ENCODE results near the gene ENAH.
A peak's percentile ranks its signal among the peaks of the same experiment; 100 is the strongest.
"Not testable (repeated sequence)": the region's sequence is repeated elsewhere in the genome, so short reads cannot be mapped to it uniquely, and the experiment has no call there.

Gene ENAH

GRCh38 chr1:225484657-225485214 lies 168.2 kb downstream of the ENAH start:
- DNase-seq, result no peak

- DNase-seq, result no peak
These were observed 168.9 kb downstream of the ENAH start for GRCh38 chr1:225483818-225484656.

GRCh38 chr1:225482421-225482950 lies 170.4 kb downstream of the ENAH start:
- no peak for DNase-seq

- DNase-seq, result no peak
These were observed 171.2 kb downstream of the ENAH start for GRCh38 chr1:225481738-225482137.

- peak; percentile 73 for DNase-seq
These were observed 172.0 kb downstream of the ENAH start for GRCh38 chr1:225480825-225481434.

- no peak for DNase-seq
These were observed 172.8 kb downstream of the ENAH start for GRCh38 chr1:225479996-225480720.

GRCh38 chr1:225479341-225479740 lies 173.6 kb downstream of the ENAH start:
- DNase-seq, result no peak

- no peak for DNase-seq
These were observed 175.5 kb downstream of the ENAH start for GRCh38 chr1:225477296-225477911.

- no peak for DNase-seq
These were observed 176.4 kb downstream of the ENAH start for GRCh38 chr1:225476538-225476988.

- no peak for DNase-seq
These were observed 176.8 kb downstream of the ENAH start for GRCh38 chr1:225476100-225476511.

- peak; percentile 85 for DNase-seq
These were observed 177.7 kb downstream of the ENAH start for GRCh38 chr1:225474986-225475820.

GRCh38 chr1:225474439-225474985 lies 178.4 kb downstream of the ENAH start:
- no peak for DNase-seq

GRCh38 chr1:225473676-225474438 lies 179.1 kb downstream of the ENAH start:
- DNase-seq, result not testable (repeated sequence)

- DNase-seq, result not testable (repeated sequence)
These were observed 179.7 kb downstream of the ENAH start for GRCh38 chr1:225473266-225473665.

- DNase-seq, result no peak
These were observed 181.2 kb downstream of the ENAH start for GRCh38 chr1:225471453-225472301.

- no peak for DNase-seq
These were observed 181.8 kb downstream of the ENAH start for GRCh38 chr1:225471109-225471452.

GRCh38 chr1:225470211-225471108 lies 182.5 kb downstream of the ENAH start:
- no peak for DNase-seq

GRCh38 chr1:225469051-225469450 lies 183.9 kb downstream of the ENAH start:
- no peak for DNase-seq

Data from NCI-H2107 (cell line).